IMR-90 (cell line): Measurements from ENCODE around the gene CDR2.

Experiments
- CEBPB ChIP-seq: IDR thresholded peaks from 2 replicates; pipeline ENCODE4 v1.6.1; 2012; ENCODE audit warnings: low read depth, low read length, improper control_type of control experiment
- CTCF ChIP-seq: conservative IDR thresholded peaks from 2 replicates; pipeline ENCODE4 v1.5.1; 2012; ENCODE audit warnings: mild to moderate bottlenecking, low read depth, low read length, improper control_type of control experiment
- MAFK ChIP-seq: IDR thresholded peaks from 2 replicates; pipeline ENCODE4 v1.6.1; 2012; ENCODE audit warnings: low read depth, low read length, improper control_type of control experiment
- POLR2A ChIP-seq: IDR thresholded peaks from 2 replicates; pipeline ENCODE4 v1.6.1; 2012; ENCODE audit warnings: mild to moderate bottlenecking, low read depth, low read length
- RAD21 ChIP-seq: IDR thresholded peaks from 2 replicates; pipeline ENCODE4 v1.6.1; 2012; ENCODE audit warnings: low read length, improper control_type of control experiment
- RFX5 ChIP-seq: IDR thresholded peaks from 2 replicates; pipeline ENCODE4 v1.8.0; 2012; ENCODE audit warnings: low read depth, mild to moderate bottlenecking, low read length, moderate library complexity
- SMC3 ChIP-seq: fragments of 150-350 bp; IDR thresholded peaks from 2 replicates; pipeline ENCODE4 v1.6.1; 2016; ENCODE audit warnings: low read depth, mild to moderate bottlenecking, antibody characterized with exemption, low read length, moderate library complexity
- USF2 ChIP-seq: fragments of 150-350 bp; IDR thresholded peaks from 2 replicates; pipeline ENCODE4 v1.6.1; 2017; ENCODE audit warnings: mild to moderate bottlenecking, antibody characterized with exemption, low read length, low read depth
- TF ChIP-seq, protein P1 (sequence below): fragments of 150-350 bp; IDR thresholded peaks from 2 replicates; pipeline ENCODE4 v1.6.1; 2016; ENCODE audit warnings: low read depth, mild to moderate bottlenecking, low read length, moderate library complexity, borderline replicate concordance

- no peak for TF ChIP-seq CTCF
- TF ChIP-seq RFX5 = no peak
- no peak for TF ChIP-seq POLR2A
- TF ChIP-seq MAFK = no peak
- no peak for TF ChIP-seq RAD21
- TF ChIP-seq, protein P1, sequence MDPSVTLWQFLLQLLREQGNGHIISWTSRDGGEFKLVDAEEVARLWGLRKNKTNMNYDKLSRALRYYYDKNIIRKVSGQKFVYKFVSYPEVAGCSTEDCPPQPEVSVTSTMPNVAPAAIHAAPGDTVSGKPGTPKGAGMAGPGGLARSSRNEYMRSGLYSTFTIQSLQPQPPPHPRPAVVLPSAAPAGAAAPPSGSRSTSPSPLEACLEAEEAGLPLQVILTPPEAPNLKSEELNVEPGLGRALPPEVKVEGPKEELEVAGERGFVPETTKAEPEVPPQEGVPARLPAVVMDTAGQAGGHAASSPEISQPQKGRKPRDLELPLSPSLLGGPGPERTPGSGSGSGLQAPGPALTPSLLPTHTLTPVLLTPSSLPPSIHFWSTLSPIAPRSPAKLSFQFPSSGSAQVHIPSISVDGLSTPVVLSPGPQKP = no peak
- no peak for TF ChIP-seq SMC3
- TF ChIP-seq USF2 = no peak
- no peak for TF ChIP-seq CEBPB
Measured at GRCh38 chr16:22330326-22330725, 44.1 kb downstream of the CDR2 start.
